Activated naive CD8-positive, alpha-beta T cell treated with anti-CD3 and anti-CD28 coated beads for 36 hours (primary cell): ENCODE measurements around the gene HEXA. TPM values are rescaled to one million over a fixed set of nuclear protein-coding genes. Genes with fewer than 3 reads are reported as not detected.
A peak's percentile ranks its signal among the peaks of the same experiment; 100 is the strongest.
"Not testable (repeated sequence)": the region's sequence is repeated elsewhere in the genome, so short reads cannot be mapped to it uniquely, and the experiment has no call there.

Experiments
- DNase-seq: peaks from one replicate; pipeline ENCODE4 v3.0.0; 2021
- H3K27ac Mint-ChIP-seq: one replicate; pipeline ENCODE4 v1.8.0; 2022; ENCODE audit warnings: mild to moderate bottlenecking, moderate library complexity, mixed read lengths
- H3K27me3 Mint-ChIP-seq: one replicate; pipeline ENCODE4 v1.8.0; 2022; ENCODE audit warnings: mild to moderate bottlenecking, mixed read lengths
- H3K36me3 Mint-ChIP-seq: one replicate; pipeline ENCODE4 v1.8.0; 2021; ENCODE audit warnings: mild to moderate bottlenecking, mixed read lengths
- H3K4me1 Mint-ChIP-seq: one replicate; pipeline ENCODE4 v1.8.0; 2021; ENCODE audit warnings: mixed read lengths
- H3K4me3 Mint-ChIP-seq: one replicate; pipeline ENCODE4 v1.8.0; 2022; ENCODE audit warnings: mild to moderate bottlenecking, moderate library complexity, mixed read lengths
- H3K9me3 Mint-ChIP-seq: one replicate; pipeline ENCODE4 v1.8.0; 2022; ENCODE audit warnings: mixed read lengths
- total RNA-seq, 2 experiments: library from RNA; stranded (reverse); gene quantifications; one replicate each; pipeline ENCODE4 v1.2.3, GENCODE V29; 2021

HEXA gene
- total RNA-seq = 10 to 100 TPM; 61.3 to 66.2 TPM

GRCh38 chr15:72375846-72376581, at the start of gene HEXA:
Gene HEXA, minus strand, starts transcription at chr15:72376014. Its CDS starts 42 bp downstream, at chr15:72375972.
- peak; percentile 98 for DNase-seq
- H3K27ac Mint-ChIP-seq = peak within 1 kb of the TSS; percentile 98
- H3K27me3 Mint-ChIP-seq = peaks cover 6% of the 10 kb centered on the region
- peak within 1 kb of the TSS; percentile 92 for H3K4me3 Mint-ChIP-seq
- H3K9me3 Mint-ChIP-seq = no peaks in the 10 kb centered on the region
- H3K36me3 Mint-ChIP-seq = peaks cover 9% of the 10 kb centered on the region
- peaks cover 39% of the 10 kb centered on the region for H3K4me1 Mint-ChIP-seq

GRCh38 chr15:72423256-72423655, 47.4 kb upstream of the HEXA start:
- Mint-ChIP-seq H3K9me3 (peaks cover 21% of the 10 kb centered on the region), H3K4me3 (no peak overlapping the region), H3K27ac (no peak overlapping the region), H3K27me3 (no peaks in the 10 kb centered on the region), H3K36me3 (peaks cover 4% of the 10 kb centered on the region), H3K4me1 (no peaks in the 10 kb centered on the region)
- no peak for DNase-seq

GRCh38 chr15:72421484-72421883, 45.7 kb upstream of the HEXA start:
- H3K4me3 Mint-ChIP-seq = no peak overlapping the region
- peaks cover 11% of the 10 kb centered on the region for H3K9me3 Mint-ChIP-seq
- H3K36me3 Mint-ChIP-seq = peaks cover under 1% of the 10 kb centered on the region
- no peaks in the 10 kb centered on the region for H3K4me1 Mint-ChIP-seq
- H3K27me3 Mint-ChIP-seq = no peaks in the 10 kb centered on the region
- no peak for DNase-seq
- H3K27ac Mint-ChIP-seq = no peak overlapping the region

- H3K9me3 Mint-ChIP-seq = peaks cover 6% of the 10 kb centered on the region
- H3K27ac Mint-ChIP-seq = no peak overlapping the region
These were observed 44.8 kb upstream of the HEXA start for GRCh38 chr15:72420576-72420975.

GRCh38 chr15:72419768-72420167, 44.0 kb upstream of the HEXA start:
- not testable (repeated sequence) for DNase-seq, H3K27me3 Mint-ChIP-seq, H3K4me1 Mint-ChIP-seq, H3K36me3 Mint-ChIP-seq, H3K9me3 Mint-ChIP-seq, H3K27ac Mint-ChIP-seq, H3K4me3 Mint-ChIP-seq

More at GRCh38 chr15:72420576-72420975, 44.8 kb upstream of the HEXA start:
- no peak overlapping the region for H3K4me3 Mint-ChIP-seq
- no peaks in the 10 kb centered on the region for H3K36me3 Mint-ChIP-seq
- no peak for DNase-seq
- H3K27me3 Mint-ChIP-seq = no peaks in the 10 kb centered on the region
- no peaks in the 10 kb centered on the region for H3K4me1 Mint-ChIP-seq

- H3K27me3 Mint-ChIP-seq = no peaks in the 10 kb centered on the region
- H3K36me3 Mint-ChIP-seq = no peaks in the 10 kb centered on the region
These were observed 39.5 kb upstream of the HEXA start for GRCh38 chr15:72415304-72415703.

GRCh38 chr15:72413337-72413736, 37.5 kb upstream of the HEXA start:
- H3K4me1 Mint-ChIP-seq, H3K27me3 Mint-ChIP-seq, H3K4me3 Mint-ChIP-seq, H3K9me3 Mint-ChIP-seq, DNase-seq, H3K27ac Mint-ChIP-seq, H3K36me3 Mint-ChIP-seq: not testable (repeated sequence)

More at GRCh38 chr15:72415304-72415703, 39.5 kb upstream of the HEXA start:
- no peak overlapping the region for H3K4me3 Mint-ChIP-seq
- H3K9me3 Mint-ChIP-seq = peaks cover 4% of the 10 kb centered on the region
- no peak for DNase-seq
- H3K4me1 Mint-ChIP-seq = no peaks in the 10 kb centered on the region
- H3K27ac Mint-ChIP-seq = no peak overlapping the region

- H3K4me1 Mint-ChIP-seq = no peaks in the 10 kb centered on the region
- no peak overlapping the region for H3K27ac Mint-ChIP-seq
- no peak overlapping the region for H3K4me3 Mint-ChIP-seq
- peaks cover 4% of the 10 kb centered on the region for H3K9me3 Mint-ChIP-seq
- no peaks in the 10 kb centered on the region for H3K36me3 Mint-ChIP-seq
- peaks cover 10% of the 10 kb centered on the region for H3K27me3 Mint-ChIP-seq
- DNase-seq = no peak
These were observed 35.7 kb upstream of the HEXA start for GRCh38 chr15:72411544-72411943.

GRCh38 chr15:72411111-72411510, 35.3 kb upstream of the HEXA start:
- no peak overlapping the region for H3K27ac Mint-ChIP-seq
- peaks cover 4% of the 10 kb centered on the region for H3K9me3 Mint-ChIP-seq
- no peak for DNase-seq
- peaks cover 10% of the 10 kb centered on the region for H3K27me3 Mint-ChIP-seq
- no peak overlapping the region for H3K4me3 Mint-ChIP-seq
- H3K36me3 Mint-ChIP-seq = no peaks in the 10 kb centered on the region
- H3K4me1 Mint-ChIP-seq = no peaks in the 10 kb centered on the region

GRCh38 chr15:72406936-72407335, 31.1 kb upstream of the HEXA start:
- no peak for DNase-seq
- no peak overlapping the region for H3K4me3 Mint-ChIP-seq
- peaks cover 33% of the 10 kb centered on the region for H3K27me3 Mint-ChIP-seq
- no peak overlapping the region for H3K27ac Mint-ChIP-seq
- H3K4me1 Mint-ChIP-seq = no peaks in the 10 kb centered on the region
- H3K36me3 Mint-ChIP-seq = no peaks in the 10 kb centered on the region
- peaks cover 1% of the 10 kb centered on the region for H3K9me3 Mint-ChIP-seq

- peaks cover 33% of the 10 kb centered on the region for H3K27me3 Mint-ChIP-seq
- H3K9me3 Mint-ChIP-seq = no peaks in the 10 kb centered on the region
- H3K4me3 Mint-ChIP-seq = no peak overlapping the region
- H3K27ac Mint-ChIP-seq = no peak overlapping the region
- H3K36me3 Mint-ChIP-seq = no peaks in the 10 kb centered on the region
- no peaks in the 10 kb centered on the region for H3K4me1 Mint-ChIP-seq
- DNase-seq = no peak
These were observed 29.0 kb upstream of the HEXA start for GRCh38 chr15:72404841-72405240.

GRCh38 chr15:72404356-72404755, 28.5 kb upstream of the HEXA start:
- Mint-ChIP-seq H3K27ac (no peak overlapping the region), H3K4me3 (no peak overlapping the region), H3K27me3 (peaks cover 29% of the 10 kb centered on the region), H3K36me3 (no peaks in the 10 kb centered on the region), H3K4me1 (no peaks in the 10 kb centered on the region), H3K9me3 (no peaks in the 10 kb centered on the region)
- DNase-seq = no peak

GRCh38 chr15:72402726-72403125, 26.9 kb upstream of the HEXA start:
- Mint-ChIP-seq H3K9me3 (no peaks in the 10 kb centered on the region), H3K4me3 (no peak overlapping the region), H3K27ac (no peak overlapping the region), H3K4me1 (no peaks in the 10 kb centered on the region), H3K27me3 (peaks cover 26% of the 10 kb centered on the region), H3K36me3 (no peaks in the 10 kb centered on the region)
- no peak for DNase-seq

GRCh38 chr15:72398648-72399047, 22.8 kb upstream of the HEXA start:
- Mint-ChIP-seq H3K9me3 (no peaks in the 10 kb centered on the region), H3K4me3 (no peak overlapping the region), H3K4me1 (no peaks in the 10 kb centered on the region), H3K27me3 (peaks cover 6% of the 10 kb centered on the region), H3K36me3 (no peaks in the 10 kb centered on the region), H3K27ac (no peak overlapping the region)
- DNase-seq = no peak

- Mint-ChIP-seq H3K4me1 (no peaks in the 10 kb centered on the region), H3K27me3 (peaks cover 4% of the 10 kb centered on the region), H3K36me3 (no peaks in the 10 kb centered on the region), H3K9me3 (no peaks in the 10 kb centered on the region), H3K27ac (no peak within 1 kb of the TSS), H3K4me3 (no peak within 1 kb of the TSS)
- DNase-seq = no peak
These were observed 22.2 kb upstream of the HEXA start, which contains the start of gene TMEM202 for GRCh38 chr15:72397796-72398588. Gene TMEM202, plus strand, starts transcription at chr15:72398305. Its CDS starts 22 bp downstream, at chr15:72398327.
